ENCODE data around the gene RNPS1.

Gene RNPS1

DNA sequence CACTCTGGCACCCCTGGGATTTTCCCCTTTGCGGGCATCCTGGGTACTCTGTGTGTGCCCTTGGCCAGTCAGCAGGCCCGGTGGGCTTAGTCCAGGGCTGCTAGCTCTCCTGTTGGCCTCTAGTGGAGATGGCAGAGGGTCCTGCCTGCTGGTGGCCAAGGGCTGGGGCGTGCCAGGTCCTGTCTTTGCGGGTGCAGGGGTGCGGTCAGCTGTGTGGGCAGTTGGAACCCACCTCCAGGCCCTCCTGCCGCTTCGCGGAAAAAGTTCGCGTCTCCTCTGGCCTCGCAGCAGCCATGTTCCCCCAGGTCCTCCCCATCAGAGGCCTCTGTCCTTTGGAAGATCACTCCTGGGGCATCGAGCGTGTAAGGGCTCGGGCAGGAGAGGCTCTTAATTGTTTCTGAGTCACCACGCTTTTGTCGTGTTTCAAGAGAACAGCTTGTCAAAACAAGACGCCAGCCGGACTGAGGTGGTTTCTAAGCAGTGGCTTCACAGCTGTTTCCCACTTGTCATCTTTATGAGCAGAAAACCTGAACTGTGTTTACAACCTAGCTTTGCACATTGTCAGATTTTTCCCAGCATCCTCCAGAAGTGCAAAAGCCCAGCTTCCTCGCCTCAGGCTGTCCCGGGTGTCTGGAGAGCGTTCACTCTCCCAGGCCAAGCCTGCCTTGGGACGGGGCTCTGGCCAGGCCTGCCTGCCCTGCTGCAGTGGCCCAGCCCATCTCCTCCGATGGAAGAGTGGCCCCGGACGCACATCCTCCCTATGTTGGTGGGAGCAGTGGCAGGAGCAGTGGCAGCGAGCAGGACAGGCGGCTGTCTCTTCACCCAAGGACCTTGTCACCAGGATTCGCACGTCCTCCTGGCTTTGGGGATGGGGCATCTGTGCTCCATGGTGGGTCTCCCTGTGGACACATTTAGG is 36.7 kb downstream of the RNPS1 start:
- DNase-seq (ENCODE audit: insufficient read length) (no peak), FAIRE-seq (no peak)
- TF ChIP-seq POLR2AphosphoS5 (IDR thresholded peaks at IDR 0.05; ENCODE audit: low read depth, low read length) = no peak
- TF ChIP-seq TAF1 (IDR thresholded peaks at IDR 0.05; ENCODE audit: borderline replicate concordance, low read depth, low read length) = no peak
- TF ChIP-seq POLR2A (IDR thresholded peaks at IDR 0.05; ENCODE audit: low read depth, low read length) = no peak

- no peak for FAIRE-seq
Measured at GRCh38 chr16:2230376-2230775, 37.5 kb downstream of the RNPS1 start.

GRCh38 chr16:2229632-2230250 is 38.2 kb downstream of the RNPS1 start:
- DNase-seq (ENCODE audit: insufficient read length) (no peak), FAIRE-seq (no peak)
- no peak for TF ChIP-seq TAF1 (IDR thresholded peaks at IDR 0.05; ENCODE audit: borderline replicate concordance, low read depth, low read length)

More at GRCh38 chr16:2230376-2230775, 37.5 kb downstream of the RNPS1 start:
- TF ChIP-seq TAF1 (IDR thresholded peaks at IDR 0.05; ENCODE audit: borderline replicate concordance, low read depth, low read length) (no peak), POLR2A (IDR thresholded peaks at IDR 0.05; ENCODE audit: low read depth, low read length) (no peak), POLR2AphosphoS5 (IDR thresholded peaks at IDR 0.05; ENCODE audit: low read depth, low read length) (no peak)
- DNase-seq (ENCODE audit: insufficient read length) = no peak

DNA sequence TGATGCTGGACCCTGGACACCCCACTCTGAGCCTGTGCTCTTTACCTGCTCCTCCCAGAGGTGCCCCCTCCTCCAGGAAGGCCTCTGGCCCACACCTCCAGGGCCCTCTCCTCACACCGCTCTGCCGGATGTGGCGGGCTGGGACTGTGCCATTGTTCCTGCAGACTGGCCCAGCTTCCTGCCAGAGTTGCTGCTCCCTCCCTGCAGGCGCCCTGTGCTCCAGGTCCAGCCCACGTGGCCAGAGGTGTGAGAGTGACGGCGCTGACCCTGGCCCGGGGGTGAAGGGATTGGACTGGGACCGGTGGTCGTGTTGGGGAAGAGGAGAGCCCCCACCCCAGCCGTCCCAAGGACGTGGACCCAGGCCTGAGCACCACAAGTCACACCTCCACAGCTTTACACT is 38.8 kb downstream of the RNPS1 start:
- DNase-seq (ENCODE audit: insufficient read length) (no peak), FAIRE-seq (no peak)
- TF ChIP-seq TAF1 (IDR thresholded peaks at IDR 0.05; ENCODE audit: borderline replicate concordance, low read depth, low read length) (no peak), POLR2AphosphoS5 (IDR thresholded peaks at IDR 0.05; ENCODE audit: low read depth, low read length) (no peak), POLR2A (IDR thresholded peaks at IDR 0.05; ENCODE audit: low read depth, low read length) (no peak; the same call in 1 of the 2 replicates)

- FAIRE-seq (no peak), DNase-seq (ENCODE audit: insufficient read length) (no peak)
- TF ChIP-seq TAF1 (IDR thresholded peaks at IDR 0.05; ENCODE audit: borderline replicate concordance, low read depth, low read length) (no peak), POLR2A (IDR thresholded peaks at IDR 0.05; ENCODE audit: low read depth, low read length) (no peak), POLR2AphosphoS5 (IDR thresholded peaks at IDR 0.05; ENCODE audit: low read depth, low read length) (no peak)
Measured at GRCh38 chr16:2228161-2228824, 39.6 kb downstream of the RNPS1 start.

DNA sequence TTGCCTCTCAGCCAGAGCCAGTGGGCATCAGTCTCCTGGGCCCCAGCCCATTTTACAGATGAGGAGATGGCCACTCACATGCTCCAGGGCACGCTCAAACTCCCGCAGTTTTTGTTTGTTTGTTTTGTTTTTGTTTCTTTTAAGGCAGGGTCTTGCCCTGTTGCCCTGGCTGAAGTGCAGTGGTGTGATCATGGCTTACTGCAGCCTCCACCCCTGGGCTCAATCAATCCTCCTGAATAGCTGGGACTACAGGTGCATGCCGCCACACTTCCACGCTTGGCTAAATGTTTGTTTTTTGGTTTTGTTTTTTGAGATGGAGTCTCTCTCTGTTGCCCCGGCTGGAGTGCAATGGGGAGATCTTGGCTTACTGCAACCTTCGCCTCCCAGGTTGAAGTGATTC is 41.0 kb downstream of the RNPS1 start:
- no peak for TF ChIP-seq POLR2A (IDR thresholded peaks at IDR 0.05; ENCODE audit: low read depth, low read length)
- no peak for TF ChIP-seq POLR2AphosphoS5 (IDR thresholded peaks at IDR 0.05; ENCODE audit: low read depth, low read length)
- TF ChIP-seq TAF1 (IDR thresholded peaks at IDR 0.05; ENCODE audit: borderline replicate concordance, low read depth, low read length) = no peak
- DNase-seq (ENCODE audit: insufficient read length) (no peak), FAIRE-seq (no peak)

GRCh38 chr16:2226245-2226793 is 41.6 kb downstream of the RNPS1 start:
- no peak for DNase-seq (ENCODE audit: insufficient read length)
- TF ChIP-seq POLR2A (IDR thresholded peaks at IDR 0.05; ENCODE audit: low read depth, low read length) (no peak), TAF1 (IDR thresholded peaks at IDR 0.05; ENCODE audit: borderline replicate concordance, low read depth, low read length) (no peak), POLR2AphosphoS5 (IDR thresholded peaks at IDR 0.05; ENCODE audit: low read depth, low read length) (no peak)
- no peak for FAIRE-seq

DNA sequence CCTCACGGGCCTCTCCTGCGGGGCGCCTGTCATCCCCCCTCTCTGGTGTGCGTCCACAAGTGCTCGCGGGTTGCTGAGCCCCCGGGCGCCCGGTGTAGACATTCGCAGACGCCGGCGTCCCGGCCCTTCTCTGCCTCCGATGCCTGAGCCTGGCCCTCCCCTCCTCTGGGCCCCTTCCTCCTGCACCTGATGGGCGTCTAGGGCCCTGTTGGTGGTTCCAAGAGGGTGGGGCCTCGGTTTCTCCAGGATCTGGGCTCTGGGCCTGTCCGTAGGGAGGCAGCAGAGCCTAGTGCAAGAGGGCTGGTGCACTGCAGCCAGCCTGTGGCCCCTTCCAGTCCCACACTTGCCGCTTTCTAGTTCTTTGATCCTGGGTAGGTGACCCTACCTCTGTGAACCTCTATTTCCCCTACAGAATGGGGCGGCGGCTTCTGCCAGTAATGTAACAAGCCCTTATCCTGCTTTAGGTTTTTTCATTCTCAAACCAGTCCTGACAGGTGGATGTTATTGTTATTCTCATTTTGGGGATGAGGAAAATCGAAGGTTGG is 43.9 kb downstream of the RNPS1 start:
- TF ChIP-seq POLR2AphosphoS5 (IDR thresholded peaks at IDR 0.05; ENCODE audit: low read depth, low read length) (no peak), TAF1 (IDR thresholded peaks at IDR 0.05; ENCODE audit: borderline replicate concordance, low read depth, low read length) (no peak), POLR2A (IDR thresholded peaks at IDR 0.05; ENCODE audit: low read depth, low read length) (no peak)
- FAIRE-seq (no peak), DNase-seq (ENCODE audit: insufficient read length) (peak; percentile 69)

DNA sequence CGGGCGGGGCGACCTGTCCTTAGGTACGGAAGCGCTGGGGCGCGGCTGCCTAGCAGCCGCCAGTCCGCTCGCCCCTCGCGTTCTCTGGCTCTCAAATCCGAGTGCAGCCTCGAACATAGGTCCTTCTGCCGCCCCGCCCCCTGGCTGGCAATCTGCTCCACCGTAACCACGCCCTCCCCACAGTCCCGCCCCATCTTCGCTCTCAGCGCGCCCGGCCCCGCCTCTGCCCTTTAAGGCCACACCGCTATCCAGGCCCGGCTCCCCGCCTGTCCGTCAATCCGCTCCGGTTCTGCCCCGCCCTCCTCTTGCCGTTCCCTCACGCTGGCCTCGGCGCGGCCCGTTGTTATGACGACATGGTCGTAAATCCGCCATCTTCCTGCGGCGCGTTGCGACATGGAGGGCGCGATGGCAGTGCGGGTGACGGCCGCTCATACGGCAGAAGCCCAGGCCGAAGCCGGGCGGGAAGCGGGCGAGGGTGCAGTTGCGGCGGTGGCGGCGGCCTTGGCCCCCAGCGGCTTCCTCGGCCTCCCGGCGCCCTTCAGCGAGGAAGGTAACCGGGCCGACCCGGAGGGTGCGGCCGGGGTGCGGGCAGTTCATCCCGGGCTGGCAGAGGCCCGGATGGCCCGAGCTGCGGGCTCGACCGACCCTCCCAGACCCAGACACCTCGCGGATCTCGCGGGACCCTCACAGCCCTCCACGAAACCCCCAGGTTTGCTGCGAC is 44.5 kb downstream of the RNPS1 start, which contains the start of gene E4F1:
E4F1 (plus strand) TSS at position 371 of the 721 bp plus-strand sequence; CDS start at position 394, 23 bp downstream.
- FAIRE-seq (peak; percentile 98), DNase-seq (ENCODE audit: insufficient read length) (peak; percentile 100)
- peak; percentile 97 for TF ChIP-seq POLR2AphosphoS5 (IDR thresholded peaks at IDR 0.05; ENCODE audit: low read depth, low read length)
- TF ChIP-seq TAF1 (IDR thresholded peaks at IDR 0.05; ENCODE audit: borderline replicate concordance, low read depth, low read length) = peak; percentile 92
- TF ChIP-seq POLR2A (IDR thresholded peaks at IDR 0.05; ENCODE audit: low read depth, low read length) = peak; percentile 98

- TF ChIP-seq POLR2AphosphoS5 (IDR thresholded peaks at IDR 0.05; ENCODE audit: low read depth, low read length) = no peak
- no peak for TF ChIP-seq POLR2A (IDR thresholded peaks at IDR 0.05; ENCODE audit: low read depth, low read length)
- TF ChIP-seq TAF1 (IDR thresholded peaks at IDR 0.05; ENCODE audit: borderline replicate concordance, low read depth, low read length) = no peak
- no peak for DNase-seq (ENCODE audit: insufficient read length)
- no peak for FAIRE-seq
Measured at GRCh38 chr16:2216330-2216729, 51.6 kb downstream of the RNPS1 start.

All from GM12892 (cell line).